ENCODE results near the gene B4GALNT3.
A peak's percentile ranks its signal among the peaks of the same experiment; 100 is the strongest.

Gene B4GALNT3

GRCh38 chr12:558580-558979, 98.8 kb downstream of the B4GALNT3 start:
- TF ChIP-seq CTCF (IDR thresholded peaks at IDR 0.05) = no peak
- DNase-seq (ENCODE audit: low spot score) = no peak
- Histone ChIP-seq H3K27ac (no peak overlapping the region), H3K4me3 (no peak overlapping the region)

- H3K27ac ChIP-seq = no peak overlapping the region
- no peak for TF ChIP-seq CTCF (IDR thresholded peaks at IDR 0.05)
- DNase-seq (ENCODE audit: low spot score) = no peak
- no peak overlapping the region for H3K4me3 ChIP-seq
Observed at GRCh38 chr12:559208-559905, 99.6 kb downstream of the B4GALNT3 start.

- no peak for TF ChIP-seq CTCF (IDR thresholded peaks at IDR 0.05)
- no peak overlapping the region for H3K4me3 ChIP-seq
- no peak for DNase-seq (ENCODE audit: low spot score)
- H3K27ac ChIP-seq = no peak overlapping the region
Observed at GRCh38 chr12:559906-560455, 100.2 kb downstream of the B4GALNT3 start.

GRCh38 chr12:560691-561390, 101.1 kb downstream of the B4GALNT3 start:
- DNase-seq (ENCODE audit: low spot score) = no peak
- no peak for TF ChIP-seq CTCF (IDR thresholded peaks at IDR 0.05)
- H3K27ac ChIP-seq = no peak overlapping the region
- H3K4me3 ChIP-seq = no peak overlapping the region

GRCh38 chr12:561391-561705, 101.6 kb downstream of the B4GALNT3 start:
- Histone ChIP-seq H3K4me3 (no peak overlapping the region), H3K27ac (peak overlapping the region in 1 of 2 donors; percentile 66)
- DNase-seq (ENCODE audit: low spot score) = no peak
- TF ChIP-seq CTCF (IDR thresholded peaks at IDR 0.05) = no peak

GRCh38 chr12:561908-562593, 102.3 kb downstream of the B4GALNT3 start:
- Histone ChIP-seq H3K4me3 (peak overlapping the region; percentile 40), H3K27ac (peak overlapping the region in 1 of 2 donors; percentile 66)
- no peak for DNase-seq (ENCODE audit: low spot score)
- TF ChIP-seq CTCF (IDR thresholded peaks at IDR 0.05) = no peak
